Lower lobe of right lung (tissue), 2 donors: ENCODE results near the gene NFYC. TPM values are rescaled to one million over a fixed set of nuclear protein-coding genes. Genes with fewer than 3 reads are reported as not detected.

Source experiments
- ATAC-seq, 2 donors: fragments of 200-7000 bp; cut with Tn5 transposase; one replicate each; pipeline ENCODE4 v1.9.1; 2020 to 2022; ENCODE audit warnings: mild to moderate bottlenecking in 2 of 2, moderate library complexity in 2 of 2
- DNase-seq: peaks from one replicate; pipeline ENCODE4 v3.0.0-alpha.2; 2020
- H3K27ac ChIP-seq: fragments of 200-600 bp; one replicate; pipeline ENCODE4 v1.8.0; 2022
- H3K27me3 ChIP-seq: fragments of 200-600 bp; one replicate; pipeline ENCODE4 v1.8.0; 2022; ENCODE audit warnings: low read depth
- H3K36me3 ChIP-seq: fragments of 200-600 bp; one replicate; pipeline ENCODE4 v1.8.0; 2022; ENCODE audit warnings: mild to moderate bottlenecking
- H3K4me1 ChIP-seq: fragments of 200-600 bp; one replicate; pipeline ENCODE4 v1.8.0; 2022
- H3K4me3 ChIP-seq: fragments of 200-600 bp; one replicate; pipeline ENCODE4 v1.8.0; 2022; ENCODE audit warnings: mild to moderate bottlenecking
- H3K9me3 ChIP-seq: fragments of 200-600 bp; one replicate; pipeline ENCODE4 v1.8.0; 2022
- intact Hi-C: fragments of 100-400 bp; cut with DNase I; formaldehyde crosslinking; loops from one replicate; pipeline ENCODE4 v1.11.0; 2022
- total RNA-seq: library from RNA; stranded (reverse); fragmentation: NEBNext Ultra II Directional; extraction: Animal tissue kit (Norgen Biotek cat#: 25700); gene quantifications from one replicate; pipeline ENCODE4 v1.2.1, GENCODE V29; 2021
- TF ChIP-seq, protein P1 (sequence below): fragments of 200-600 bp; IDR thresholded peaks from one replicate; pipeline ENCODE4 v1.8.0; 2022; ENCODE audit warnings: antibody characterized with exemption, mild to moderate bottlenecking
- donor health status: DM: no; HTN: yes; CAD: no; lungs with severe emphysema.

The NFYC gene
- total RNA-seq, 1 donor from 2014 or later = 54.2 TPM

DNA sequence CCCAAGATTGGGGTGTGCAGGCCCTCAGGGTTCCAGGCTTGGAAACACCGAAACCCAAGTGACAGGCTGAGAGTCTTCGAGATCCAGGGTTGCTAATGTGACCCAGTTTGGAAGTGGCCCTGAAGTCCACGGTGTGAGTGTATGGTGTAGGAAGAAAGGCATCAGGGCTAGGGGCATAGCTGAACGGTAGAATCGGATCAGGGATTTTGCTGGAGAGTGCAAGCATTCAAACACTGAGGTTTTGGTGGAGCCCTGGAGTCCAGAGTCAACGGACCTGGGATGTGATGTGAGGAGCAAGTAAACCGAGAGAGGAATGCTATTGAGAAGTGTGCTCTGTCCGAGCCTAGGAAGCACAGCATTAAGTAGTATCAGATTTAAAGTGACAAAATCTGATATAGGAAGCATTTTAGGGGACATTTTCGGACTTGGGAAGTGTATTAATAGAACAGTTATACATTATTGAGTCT lies 958 bp downstream of the NFYC start:
- peak; percentile 3 to 34 for ATAC-seq
- Histone ChIP-seq H3K4me3 (peak overlapping the region; percentile 88), H3K4me1 (peaks cover 43% of the 10 kb centered on the region), H3K9me3 (no peaks in the 10 kb centered on the region), H3K27me3 (no peaks in the 10 kb centered on the region), H3K27ac (peak overlapping the region; percentile 100), H3K36me3 (peaks cover 6% of the 10 kb centered on the region)
- TF ChIP-seq, protein P1, sequence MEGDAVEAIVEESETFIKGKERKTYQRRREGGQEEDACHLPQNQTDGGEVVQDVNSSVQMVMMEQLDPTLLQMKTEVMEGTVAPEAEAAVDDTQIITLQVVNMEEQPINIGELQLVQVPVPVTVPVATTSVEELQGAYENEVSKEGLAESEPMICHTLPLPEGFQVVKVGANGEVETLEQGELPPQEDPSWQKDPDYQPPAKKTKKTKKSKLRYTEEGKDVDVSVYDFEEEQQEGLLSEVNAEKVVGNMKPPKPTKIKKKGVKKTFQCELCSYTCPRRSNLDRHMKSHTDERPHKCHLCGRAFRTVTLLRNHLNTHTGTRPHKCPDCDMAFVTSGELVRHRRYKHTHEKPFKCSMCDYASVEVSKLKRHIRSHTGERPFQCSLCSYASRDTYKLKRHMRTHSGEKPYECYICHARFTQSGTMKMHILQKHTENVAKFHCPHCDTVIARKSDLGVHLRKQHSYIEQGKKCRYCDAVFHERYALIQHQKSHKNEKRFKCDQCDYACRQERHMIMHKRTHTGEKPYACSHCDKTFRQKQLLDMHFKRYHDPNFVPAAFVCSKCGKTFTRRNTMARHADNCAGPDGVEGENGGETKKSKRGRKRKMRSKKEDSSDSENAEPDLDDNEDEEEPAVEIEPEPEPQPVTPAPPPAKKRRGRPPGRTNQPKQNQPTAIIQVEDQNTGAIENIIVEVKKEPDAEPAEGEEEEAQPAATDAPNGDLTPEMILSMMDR = no peak
- intact Hi-C loops = no loop called here
- no peak for DNase-seq

DNA sequence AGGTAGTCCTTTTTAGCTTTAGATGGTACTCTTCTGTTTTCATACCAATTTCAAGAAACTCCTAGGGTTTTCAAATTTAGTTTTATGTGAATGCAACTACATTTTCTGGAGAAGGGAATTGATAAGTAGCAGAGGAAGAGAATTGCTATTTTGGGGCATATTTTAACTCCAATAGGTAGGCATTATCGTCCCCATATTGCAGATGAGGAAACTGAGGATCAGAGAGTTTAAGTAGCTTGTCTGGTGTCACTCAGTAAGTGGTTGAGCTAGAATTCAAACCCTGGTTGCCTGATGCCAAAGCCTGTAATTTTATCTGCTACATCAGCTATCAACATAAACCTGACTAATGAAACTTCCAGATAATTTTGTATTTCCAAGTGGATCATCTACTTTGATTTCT lies 1.9 kb downstream of the NFYC start:
- Histone ChIP-seq H3K9me3 (no peaks in the 10 kb centered on the region), H3K4me3 (no peak overlapping the region), H3K4me1 (peaks cover 49% of the 10 kb centered on the region), H3K27me3 (no peaks in the 10 kb centered on the region), H3K36me3 (peaks cover 6% of the 10 kb centered on the region), H3K27ac (no peak overlapping the region)
- TF ChIP-seq, protein P1 = no peak
- no peak for DNase-seq
- no peak for ATAC-seq
- intact Hi-C loops = no loop called here

GRCh38 chr1:40694353-40694874 lies 2.9 kb downstream of the NFYC start:
- Histone ChIP-seq H3K27me3 (no peaks in the 10 kb centered on the region), H3K4me3 (no peak overlapping the region), H3K36me3 (peaks cover 6% of the 10 kb centered on the region), H3K27ac (no peak overlapping the region), H3K4me1 (peaks cover 49% of the 10 kb centered on the region), H3K9me3 (no peaks in the 10 kb centered on the region)
- TF ChIP-seq, protein P1 = no peak
- DNase-seq = no peak
- ATAC-seq = no peak
- intact Hi-C loops = no loop called here

DNA sequence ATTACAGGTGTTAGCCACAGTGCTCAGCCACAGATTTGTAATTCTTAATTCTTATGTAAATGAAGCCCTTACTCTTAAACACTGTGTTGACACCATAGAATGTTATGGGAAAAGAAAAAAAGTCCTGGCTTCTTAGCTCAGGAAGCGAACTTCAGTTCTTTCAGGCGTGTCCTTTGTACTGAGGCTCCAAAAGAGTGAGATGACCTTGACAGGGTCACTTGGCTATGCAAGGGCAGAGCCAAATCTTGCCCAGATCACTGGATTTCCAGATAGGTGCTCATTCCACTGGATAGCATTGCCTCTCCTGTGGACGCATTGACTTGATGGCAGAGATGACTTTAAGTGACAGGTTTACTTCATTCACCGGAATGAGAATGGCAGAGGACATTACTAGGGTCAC lies 4.8 kb downstream of the NFYC start:
- intact Hi-C loops = no loop called here
- peaks cover 6% of the 10 kb centered on the region for H3K36me3 ChIP-seq
- no peak overlapping the region for H3K27ac ChIP-seq
- H3K9me3 ChIP-seq = no peaks in the 10 kb centered on the region
- peaks cover 44% of the 10 kb centered on the region for H3K4me1 ChIP-seq
- H3K4me3 ChIP-seq = no peak overlapping the region
- H3K27me3 ChIP-seq = no peaks in the 10 kb centered on the region
- DNase-seq (no peak), ATAC-seq (no peak)
- TF ChIP-seq, protein P1 = no peak

GRCh38 chr1:40697436-40697835 lies 5.9 kb downstream of the NFYC start:
- H3K4me3 ChIP-seq = no peak overlapping the region
- H3K4me1 ChIP-seq = peaks cover 50% of the 10 kb centered on the region
- no peak overlapping the region for H3K27ac ChIP-seq
- H3K9me3 ChIP-seq = no peaks in the 10 kb centered on the region
- DNase-seq = no peak
- intact Hi-C loops = no loop called here
- H3K27me3 ChIP-seq = no peaks in the 10 kb centered on the region
- ATAC-seq = no peak
- TF ChIP-seq, protein P1 = no peak
- H3K36me3 ChIP-seq = peaks cover 6% of the 10 kb centered on the region

DNA sequence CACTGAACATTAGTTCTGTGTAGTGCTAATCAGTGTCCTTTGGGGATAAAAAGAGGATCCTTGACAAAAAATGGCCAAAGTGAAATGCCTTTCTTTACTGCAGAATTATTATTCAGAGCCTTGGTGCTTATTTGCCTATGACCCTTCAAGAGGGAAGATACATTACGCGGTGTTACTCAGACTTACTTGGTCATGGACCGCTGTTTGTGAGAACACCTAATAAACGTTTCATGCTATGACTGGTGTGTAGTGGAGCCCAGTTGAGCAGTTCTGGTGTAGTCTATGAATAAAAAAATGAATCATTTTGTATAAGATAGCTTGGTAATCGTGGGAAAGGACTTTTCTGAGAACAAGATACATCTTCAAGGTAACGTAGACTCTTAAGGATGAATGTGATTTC lies 8.3 kb downstream of the NFYC start:
- ATAC-seq = no peak
- no peaks in the 10 kb centered on the region for H3K9me3 ChIP-seq
- intact Hi-C loops = no loop called here

More for the DNA sequence above, 8.3 kb downstream of the NFYC start:
- no peak for DNase-seq
- no peak overlapping the region for H3K27ac ChIP-seq
- TF ChIP-seq, protein P1 = no peak
- peaks cover 48% of the 10 kb centered on the region for H3K4me1 ChIP-seq
- peaks cover 6% of the 10 kb centered on the region for H3K36me3 ChIP-seq
- H3K27me3 ChIP-seq = no peaks in the 10 kb centered on the region
- H3K4me3 ChIP-seq = no peak overlapping the region
